ENCODE results near the gene KCTD19. TPM values are rescaled to one million over a fixed set of nuclear protein-coding genes. Genes with fewer than 3 reads are reported as not detected.

KCTD19 gene
- total RNA-seq, 1 experiment from 2014 or later: 1.1 TPM

- no peak overlapping the region for H3K27ac Mint-ChIP-seq
- no peaks in the 10 kb centered on the region for H3K9me3 Mint-ChIP-seq
- H3K4me3 Mint-ChIP-seq: no peak overlapping the region
- ChIA-PET CTCF (no interaction called here), POLR2A (no interaction called here)
- ATAC-seq: no peak
- no peak for TF ChIP-seq PRRX2 (CRISPR knock-in tag; IDR thresholded peaks at IDR 0.05)
- TF ChIP-seq USF1 (CRISPR knock-in tag; IDR thresholded peaks at IDR 0.05): no peak
- no peak for TF ChIP-seq TCF7 (CRISPR knock-in tag; IDR thresholded peaks at IDR 0.05; ENCODE audit: low read depth)
- no peak for TF ChIP-seq NR1H2 (CRISPR knock-in tag; IDR thresholded peaks at IDR 0.05)
- no peak for TF ChIP-seq SOX15 (CRISPR knock-in tag; IDR thresholded peaks at IDR 0.05)
- peaks cover 17% of the 10 kb centered on the region for H3K27me3 Mint-ChIP-seq (ENCODE audit: low read depth)
- peaks cover 3% of the 10 kb centered on the region for H3K4me1 Mint-ChIP-seq
- no peaks in the 10 kb centered on the region for H3K36me3 Mint-ChIP-seq
- DNase-seq (ENCODE audit: low spot score): no peak
Observed at GRCh38 chr16:67254801-67255552, 71.6 kb downstream of the KCTD19 start.

- TF ChIP-seq ETV6 (CRISPR knock-in tag; IDR thresholded peaks at IDR 0.05) (no peak), HMGA2 (CRISPR knock-in tag; IDR thresholded peaks at IDR 0.05) (peak; percentile 96)
- no peaks in the 10 kb centered on the region for H3K9me3 Mint-ChIP-seq
- H3K27ac Mint-ChIP-seq: no peak overlapping the region
- POLR2A ChIA-PET: no interaction called here
- H3K4me1 Mint-ChIP-seq: peaks cover 16% of the 10 kb centered on the region
- CTCF ChIA-PET: interaction anchor here (1.1 kb wide), 2 partner anchors 8 to 32 kb away, joined by 3 to 5 read pairs; no protein-coding TSS in a partner anchor
- no peaks in the 10 kb centered on the region for H3K36me3 Mint-ChIP-seq
- H3K4me3 Mint-ChIP-seq: no peak overlapping the region
- DNase-seq (ENCODE audit: low spot score) (no peak), ATAC-seq (no peak)
- peaks cover 35% of the 10 kb centered on the region for H3K27me3 Mint-ChIP-seq (ENCODE audit: low read depth)
Observed at GRCh38 chr16:67252609-67253497, 73.7 kb downstream of the KCTD19 start.

GRCh38 chr16:67250045-67250327, 76.6 kb downstream of the KCTD19 start:
- CTCF ChIA-PET: interaction anchor here (1.2 to 5.0 kb wide), 6 partner anchors 10 to 150 kb away, joined by 4 to 35 read pairs (median 10); partner anchors contain the start of genes ELMO3, KCTD19 and LRRC36
- ATAC-seq (no peak), DNase-seq (ENCODE audit: low spot score) (no peak)
- Mint-ChIP-seq H3K27ac (no peak overlapping the region), H3K9me3 (no peaks in the 10 kb centered on the region), H3K27me3 (ENCODE audit: low read depth) (peaks cover 40% of the 10 kb centered on the region), H3K36me3 (no peaks in the 10 kb centered on the region), H3K4me1 (peaks cover 28% of the 10 kb centered on the region), H3K4me3 (peak overlapping the region; percentile 81)
- no peak for TF ChIP-seq ZNF317 (CRISPR knock-in tag; IDR thresholded peaks at IDR 0.05; ENCODE audit: borderline replicate concordance, low read depth)
- no peak for TF ChIP-seq TEAD1 (CRISPR knock-in tag; IDR thresholded peaks at IDR 0.05)
- POLR2A ChIA-PET: no interaction called here

GRCh38 chr16:67249178-67250044, 77.1 kb downstream of the KCTD19 start:
- TF ChIP-seq ZNF263 (CRISPR knock-in tag; IDR thresholded peaks at IDR 0.05; ENCODE audit: low read depth) (peak; percentile 83; the same call in 1 of the 2 replicates), FOXP1 (CRISPR knock-in tag; IDR thresholded peaks at IDR 0.05; ENCODE audit: borderline replicate concordance) (no peak), ZNF671 (CRISPR knock-in tag; IDR thresholded peaks at IDR 0.05) (no peak), NFE2L1 (CRISPR knock-in tag; IDR thresholded peaks at IDR 0.05) (no peak), NFYB (CRISPR knock-in tag; conservative IDR thresholded peaks at IDR 0.05; ENCODE audit: low read depth) (no peak), SOX15 (CRISPR knock-in tag; IDR thresholded peaks at IDR 0.05) (no peak), FOXK1 (CRISPR knock-in tag; IDR thresholded peaks at IDR 0.05) (0 out of 2 replicates have a peak, but pooled peaks have one; percentile 5), ATF1 (CRISPR knock-in tag; IDR thresholded peaks at IDR 0.05) (no peak), SMAD3 (CRISPR knock-in tag; IDR thresholded peaks at IDR 0.05; ENCODE audit: borderline replicate concordance) (no peak), SP1 (CRISPR knock-in tag; conservative IDR thresholded peaks at IDR 0.05) (0 out of 2 replicates have a peak, but pooled peaks have one; percentile 7), STAT6 (CRISPR knock-in tag; conservative IDR thresholded peaks at IDR 0.05; ENCODE audit: low read depth) (no peak)
- peak overlapping the region; percentile 81 for H3K4me3 Mint-ChIP-seq
- ChIA-PET POLR2A (no interaction called here), CTCF (interaction anchor here (0.6 to 5.0 kb wide), 12 partner anchors 11 to 151 kb away, joined by 3 to 57 read pairs (median 10); partner anchors contain the start of genes ELMO3, KCTD19 and LRRC36)
- ATAC-seq: no peak
- peak; percentile 43 for DNase-seq (ENCODE audit: low spot score)
- no peaks in the 10 kb centered on the region for H3K36me3 Mint-ChIP-seq
- H3K27ac Mint-ChIP-seq: no peak overlapping the region
- peaks cover 40% of the 10 kb centered on the region for H3K27me3 Mint-ChIP-seq (ENCODE audit: low read depth)
- no peaks in the 10 kb centered on the region for H3K9me3 Mint-ChIP-seq
- H3K4me1 Mint-ChIP-seq: peaks cover 31% of the 10 kb centered on the region

All from WTC11 (cell line).